DND-41 (cell line): ENCODE measurements around the gene AIFM1.

Experiments
- CTCF ChIP-seq: IDR thresholded peaks from 2 replicates; pipeline ENCODE4 v1.5.1; 2012; ENCODE audit warnings: borderline replicate concordance, low read length, moderate library complexity, mild to moderate bottlenecking; ENCODE audit not compliant: poor library complexity, severe bottlenecking; ENCODE audit errors: extremely low read depth
- EZH2 ChIP-seq: IDR thresholded peaks from 3 replicates; pipeline ENCODE4 v1.6.1; 2012; ENCODE audit warnings: borderline replicate concordance, low read depth, mild to moderate bottlenecking, moderate library complexity, low read length, inconsistent platforms; ENCODE audit not compliant: severe bottlenecking

- TF ChIP-seq CTCF, result no peak
- TF ChIP-seq EZH2, result no peak
Measured at GRCh38 chrX:130213376-130213775, 47.7 kb upstream of the AIFM1 start.
